Omental fat pad (tissue), 4 donors: ENCODE results near the gene VPS26C. TPM values are rescaled to one million over a fixed set of nuclear protein-coding genes. Genes with fewer than 3 reads are reported as not detected.
"Not testable (repeated sequence)": the region's sequence is repeated elsewhere in the genome, so short reads cannot be mapped to it uniquely, and the experiment has no call there.

ENCODE experiments used
- ATAC-seq: fragments of 150-250 bp; one replicate; pipeline ENCODE4 v1.9.1; 2016; ENCODE audit warnings: mild to moderate bottlenecking, moderate library complexity; ENCODE audit not compliant: low FRiP score
- DNase-seq: peaks from one replicate; pipeline ENCODE4 v3.0.0-alpha.2; 2019; ENCODE audit warnings: low spot score
- total RNA-seq, 4 donors: library from RNA; depleted of rRNA; stranded (reverse); fragments of >200 nt; gene quantifications; one replicate each; pipeline ENCODE4 v1.1.0, GENCODE V29; 2016
- TF ChIP-seq, protein P1 (sequence below), 3 donors: fragments of 450-650 bp; IDR thresholded peaks; one replicate each; pipeline ENCODE4 v1.5.1; 2016 to 2017; ENCODE audit warnings: antibody characterized with exemption in 3 of 3, mild to moderate bottlenecking in 3 of 3, moderate library complexity in 2 of 3

VPS26C gene
- 10 to 100 TPM; 48.3 to 88.3 (median 61.1) TPM for total RNA-seq

DNA sequence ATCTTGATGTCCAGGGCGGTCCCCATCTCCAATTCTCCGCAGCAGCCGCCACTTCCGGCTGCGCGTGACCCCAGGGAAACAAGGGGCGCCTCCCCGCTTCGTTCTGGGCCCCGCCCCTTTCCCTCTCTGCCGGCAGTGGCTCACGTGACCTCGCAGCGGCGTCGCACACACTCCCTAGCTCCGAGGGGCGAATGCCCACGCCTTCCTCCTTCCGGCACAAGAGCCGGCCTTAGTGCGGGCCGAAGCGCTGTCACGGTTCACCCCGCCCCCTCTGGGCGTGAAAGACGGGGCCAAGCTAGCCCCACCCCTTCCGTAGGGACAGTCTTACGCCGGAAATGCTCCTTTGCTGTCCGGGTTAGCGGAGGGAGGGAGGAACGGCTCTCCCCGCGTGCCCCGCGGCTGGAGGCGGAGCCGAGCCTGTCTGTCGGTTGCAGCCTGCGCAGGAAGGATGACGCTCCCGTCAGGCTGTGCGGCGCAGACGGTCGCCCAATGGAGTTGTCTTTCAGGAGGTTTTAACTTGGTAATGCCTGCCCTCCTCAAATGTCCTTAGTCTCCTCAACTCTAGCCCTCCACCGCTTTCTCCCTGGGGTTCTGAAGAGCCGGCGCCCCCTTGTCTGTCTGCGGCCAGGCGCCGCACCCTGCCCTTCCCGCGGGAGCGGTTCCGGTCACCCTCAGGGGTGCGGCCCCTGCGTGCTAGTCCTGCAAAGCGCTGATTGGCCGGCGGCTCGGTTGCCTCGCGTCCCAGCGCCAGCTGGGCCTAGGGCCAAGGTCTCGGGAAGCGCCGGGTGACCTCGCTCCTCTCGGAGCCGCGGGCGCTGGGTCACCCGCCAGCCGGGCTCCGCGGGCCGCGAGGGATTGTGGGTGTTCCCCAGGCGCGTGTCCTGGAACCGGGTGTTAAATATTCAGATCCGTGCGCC, at the start of gene VPS26C:
Gene VPS26C, minus strand, starts transcription at position 66 of the 917 bp plus-strand sequence. Its CDS starts 40 bp downstream, at position 26.
- DNase-seq, result peak; percentile 90
- peak; percentile 96 for ATAC-seq
- TF ChIP-seq, protein P1, sequence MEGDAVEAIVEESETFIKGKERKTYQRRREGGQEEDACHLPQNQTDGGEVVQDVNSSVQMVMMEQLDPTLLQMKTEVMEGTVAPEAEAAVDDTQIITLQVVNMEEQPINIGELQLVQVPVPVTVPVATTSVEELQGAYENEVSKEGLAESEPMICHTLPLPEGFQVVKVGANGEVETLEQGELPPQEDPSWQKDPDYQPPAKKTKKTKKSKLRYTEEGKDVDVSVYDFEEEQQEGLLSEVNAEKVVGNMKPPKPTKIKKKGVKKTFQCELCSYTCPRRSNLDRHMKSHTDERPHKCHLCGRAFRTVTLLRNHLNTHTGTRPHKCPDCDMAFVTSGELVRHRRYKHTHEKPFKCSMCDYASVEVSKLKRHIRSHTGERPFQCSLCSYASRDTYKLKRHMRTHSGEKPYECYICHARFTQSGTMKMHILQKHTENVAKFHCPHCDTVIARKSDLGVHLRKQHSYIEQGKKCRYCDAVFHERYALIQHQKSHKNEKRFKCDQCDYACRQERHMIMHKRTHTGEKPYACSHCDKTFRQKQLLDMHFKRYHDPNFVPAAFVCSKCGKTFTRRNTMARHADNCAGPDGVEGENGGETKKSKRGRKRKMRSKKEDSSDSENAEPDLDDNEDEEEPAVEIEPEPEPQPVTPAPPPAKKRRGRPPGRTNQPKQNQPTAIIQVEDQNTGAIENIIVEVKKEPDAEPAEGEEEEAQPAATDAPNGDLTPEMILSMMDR (IDR thresholded peaks at IDR 0.05), result no peak

DNA sequence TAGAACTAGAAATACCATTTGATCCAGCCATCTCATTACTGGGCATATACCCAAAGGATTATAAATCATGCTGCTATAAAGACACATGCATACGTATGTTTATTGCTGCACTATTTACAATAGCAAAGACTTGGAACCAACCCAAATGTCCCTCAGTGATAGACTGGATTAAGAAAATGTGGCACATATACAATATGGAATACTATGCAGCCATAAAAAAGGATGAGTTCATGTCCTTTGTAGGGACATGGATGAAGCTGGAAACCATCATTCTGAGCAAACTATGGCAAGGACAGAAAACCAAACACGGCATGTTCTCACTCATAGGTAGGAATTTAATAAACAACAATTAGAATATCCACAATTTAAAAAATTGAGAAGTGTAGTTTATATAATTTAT, 48.9 kb upstream of the VPS26C start:
- not testable (repeated sequence) for ATAC-seq, DNase-seq

DNA sequence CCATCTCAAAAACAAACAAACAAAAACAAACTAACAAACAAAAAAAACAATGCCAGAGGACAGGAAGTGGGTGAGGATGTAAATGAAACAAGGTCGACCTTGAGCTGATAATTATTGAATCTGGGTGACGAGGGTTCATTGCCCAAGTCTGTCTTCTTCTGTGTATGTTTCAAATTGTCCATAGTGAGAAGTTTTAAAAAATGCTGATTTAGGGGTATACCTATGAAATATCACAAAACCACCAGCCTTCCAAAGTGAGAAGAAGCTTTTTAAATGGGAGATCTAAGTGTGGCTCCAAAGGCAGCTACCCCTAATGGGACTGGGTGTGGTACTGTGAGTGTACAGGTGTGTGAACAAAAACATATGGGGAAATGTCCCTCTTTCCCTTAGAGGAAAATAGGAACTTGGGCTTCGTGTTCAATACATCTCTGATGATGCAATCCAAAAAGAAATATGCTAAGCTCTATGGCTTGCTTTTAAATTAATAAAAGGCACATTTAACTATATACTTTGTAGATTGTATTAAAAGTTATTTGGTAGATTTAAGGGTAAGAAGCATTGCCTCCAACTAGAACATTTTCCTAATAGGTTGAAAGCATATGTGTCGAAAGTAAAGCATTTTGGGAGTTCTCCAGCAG, 33.1 kb upstream of the VPS26C start:
- no peak for ATAC-seq

DNA sequence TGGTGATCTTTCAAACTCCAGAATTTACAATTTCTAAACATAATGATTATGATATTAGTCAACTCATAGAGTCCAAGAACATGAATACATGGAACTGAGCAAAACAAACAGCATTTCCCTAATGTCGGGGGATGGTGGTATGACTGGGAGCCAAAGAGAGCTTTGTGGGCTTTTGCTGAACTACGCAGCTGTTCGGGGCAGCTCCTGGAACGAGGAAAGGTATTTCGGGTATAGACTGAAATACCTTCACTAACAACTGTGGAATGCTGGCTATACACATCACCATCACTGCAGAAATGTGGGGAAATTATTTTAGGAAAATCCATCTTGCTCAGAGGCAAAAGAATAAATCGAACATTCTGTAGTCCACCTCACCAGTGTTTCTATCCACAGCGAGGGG, 30.2 kb upstream of the VPS26C start:
- ATAC-seq (no peak), DNase-seq (no peak)
- TF ChIP-seq, protein P1 (IDR thresholded peaks at IDR 0.05), result no peak

More for the DNA sequence above, 33.1 kb upstream of the VPS26C start:
- no peak for DNase-seq
- TF ChIP-seq, protein P1 (IDR thresholded peaks at IDR 0.05), result no peak

DNA sequence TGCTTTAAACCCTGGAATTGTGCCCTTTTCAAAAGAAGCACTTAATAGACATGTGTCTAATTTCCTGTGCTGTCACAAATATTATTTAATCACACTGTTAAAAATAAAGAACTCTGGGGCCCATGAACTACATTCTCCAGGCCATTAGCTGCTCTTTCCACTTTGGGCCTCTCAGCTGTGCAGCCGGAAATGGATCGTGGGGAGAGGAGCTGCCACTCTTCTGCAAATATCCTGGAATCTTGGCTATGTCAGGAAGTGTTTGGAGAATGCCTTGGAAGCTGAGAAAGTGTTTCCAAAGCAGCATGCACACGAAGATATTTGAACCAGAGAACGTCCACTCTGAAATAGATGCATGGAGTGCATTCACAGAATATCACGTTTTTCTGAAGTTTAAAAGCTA, 27.5 kb upstream of the VPS26C start:
- ATAC-seq, result no peak
- no peak for DNase-seq
- TF ChIP-seq, protein P1 (IDR thresholded peaks at IDR 0.05), result no peak

DNA sequence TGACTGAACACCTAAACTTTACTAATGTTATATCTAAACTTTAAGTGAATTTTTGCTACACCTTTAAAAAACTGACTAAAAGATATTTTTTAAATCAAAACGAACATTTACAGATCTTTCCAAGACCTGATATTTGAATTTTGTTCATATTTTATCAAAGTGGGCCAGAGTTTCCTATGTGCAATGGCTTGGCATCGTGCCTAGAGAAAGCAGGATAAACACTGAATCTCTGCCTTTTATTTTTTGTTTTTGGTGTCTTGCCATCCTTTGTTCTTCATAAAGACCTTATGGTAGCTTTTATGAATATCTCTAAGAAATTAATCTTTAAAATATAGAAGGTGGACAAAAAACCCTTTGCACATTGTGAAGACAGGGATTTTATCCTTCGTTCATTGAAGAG, 25.8 kb upstream of the VPS26C start:
- TF ChIP-seq, protein P1 (IDR thresholded peaks at IDR 0.05), result no peak
- no peak for DNase-seq
- no peak for ATAC-seq

DNA sequence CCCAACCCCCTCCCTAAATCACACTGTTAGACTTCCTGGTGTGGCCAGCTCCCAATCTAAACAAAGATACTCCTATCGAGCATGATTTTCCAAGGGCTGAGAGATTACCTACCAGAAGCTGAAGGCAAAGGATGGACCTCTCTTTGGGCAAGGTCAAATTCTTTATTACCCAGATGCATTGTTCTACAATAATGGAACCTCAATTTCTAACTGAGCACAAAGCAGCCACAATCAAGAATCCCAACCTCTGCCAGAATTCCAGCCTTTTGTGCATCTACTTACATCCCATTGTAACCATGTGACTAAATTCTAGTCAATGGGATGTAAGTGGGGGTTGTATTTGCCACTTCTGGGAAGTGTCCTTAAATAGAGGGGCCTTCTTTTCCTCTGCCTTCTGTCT, 24.9 kb upstream of the VPS26C start:
- ATAC-seq, result no peak
- TF ChIP-seq, protein P1 (IDR thresholded peaks at IDR 0.05), result no peak
- no peak for DNase-seq

DNA sequence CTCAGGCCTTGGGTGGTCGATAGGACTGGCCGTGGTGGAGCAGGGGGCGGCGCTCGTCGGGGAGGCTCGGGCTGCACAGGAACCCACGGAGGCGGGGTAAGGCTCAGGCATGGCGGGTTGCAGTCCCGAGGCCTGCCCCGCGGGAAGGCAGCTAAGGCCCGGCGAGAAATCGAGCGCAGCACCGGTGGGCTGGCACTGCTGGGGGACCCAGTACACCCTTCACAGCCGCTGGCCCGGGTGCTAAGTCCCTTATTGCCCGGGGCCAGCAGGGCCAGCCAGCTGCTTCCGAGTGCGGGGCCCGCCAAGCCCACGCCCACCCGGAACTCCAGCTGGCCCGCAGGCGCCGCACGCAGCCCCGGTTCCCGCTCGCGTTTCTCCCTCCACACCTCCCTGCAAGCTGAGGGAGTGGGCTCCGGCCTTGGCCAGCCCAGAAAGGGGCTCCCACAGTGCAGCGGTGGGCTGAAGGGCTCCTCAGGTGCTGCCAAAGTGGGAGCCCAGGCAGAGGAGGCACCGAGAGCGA, 16.1 kb upstream of the VPS26C start:
- not testable (repeated sequence) for ATAC-seq, DNase-seq

DNA sequence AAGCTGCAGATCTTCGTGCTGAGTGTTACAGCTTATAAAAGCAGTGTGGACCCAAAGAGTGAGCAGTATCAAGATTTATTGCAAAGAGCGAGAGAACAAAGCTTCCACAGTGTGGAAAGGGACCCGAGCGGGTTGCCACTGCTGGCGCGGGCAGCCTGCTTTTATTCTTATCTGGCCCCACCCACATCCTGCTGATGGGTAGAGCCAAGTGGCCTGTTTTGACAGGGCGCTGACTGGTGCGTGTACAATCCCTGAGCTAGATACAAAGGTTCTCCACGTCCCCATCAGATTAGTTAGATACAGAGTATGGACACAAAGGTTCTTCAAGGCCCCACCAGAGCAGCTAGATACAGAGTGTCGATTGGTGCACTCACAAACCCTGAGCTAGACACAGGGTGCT, 15.5 kb upstream of the VPS26C start:
- DNase-seq, ATAC-seq: not testable (repeated sequence)
